ENCODE measurements around the gene SPINT4. TPM values are rescaled to one million over a fixed set of nuclear protein-coding genes. Genes with fewer than 3 reads are reported as not detected.

Gene SPINT4
- total and polyA plus RNA-seq, 2 experiments from 2014 or later, result not detected

- Mint-ChIP-seq H3K27me3 (ENCODE audit: insufficient read depth, low read depth, poor library complexity) (peaks cover 9% of the 10 kb centered on the region), H3K36me3 (ENCODE audit: low read depth) (no peaks in the 10 kb centered on the region; the same call in 2 of the 3 replicates), H3K9me3 (no peaks in the 10 kb centered on the region; the same call in 2 of the 3 replicates), H3K4me1 (peaks cover 11% of the 10 kb centered on the region), H3K4me3 (no peak overlapping the region), H3K27ac (no peak overlapping the region)
- Histone ChIP-seq H3K79me2 (replicated peaks; ENCODE audit: insufficient read depth) (no peaks in the 10 kb centered on the region), H3K36me3 (ENCODE audit: insufficient read depth) (no peaks in the 10 kb centered on the region), H3K4me2 (no peak overlapping the region), H3K27me3 (ENCODE audit: insufficient read depth) (no peaks in the 10 kb centered on the region), H3K27ac (ENCODE audit: low read depth) (no peak overlapping the region), H3K4me3 (no peak overlapping the region), H3K9me2 (ENCODE audit: insufficient read depth) (no peaks in the 10 kb centered on the region; the same call in none of the 2 replicates), H4K20me1 (replicated peaks; ENCODE audit: insufficient read depth) (no peaks in the 10 kb centered on the region), H2AFZ (no peak overlapping the region), H3K4me1 (ENCODE audit: insufficient read depth) (peaks cover 2% of the 10 kb centered on the region; the same call in 1 of the 2 replicates), H3F3A (replicated peaks; ENCODE audit: low read depth) (no peaks in the 10 kb centered on the region)
- TF ChIP-seq ZNF331 (CRISPR knock-in tag; IDR thresholded peaks at IDR 0.05; ENCODE audit: low read depth) (no peak), NANOG (IDR thresholded peaks at IDR 0.05; ENCODE audit: borderline replicate concordance) (no peak), EZH2phosphoT487 (IDR thresholded peaks at IDR 0.05; ENCODE audit: unreplicated experiment) (no peak), ZNF114 (CRISPR knock-in tag; IDR thresholded peaks at IDR 0.05) (no peak), JUNB (IDR thresholded peaks at IDR 0.05; ENCODE audit: unreplicated experiment) (no peak), CREB1 (CRISPR knock-in tag; IDR thresholded peaks at IDR 0.05; ENCODE audit: low read depth) (no peak), CTCF (conservative IDR thresholded peaks at IDR 0.05; ENCODE audit: low read depth in 2 of 2) (no peak), POLR2AphosphoS5 (IDR thresholded peaks at IDR 0.05; ENCODE audit: low read depth) (no peak), EZH2 (IDR thresholded peaks at IDR 0.05; ENCODE audit: low read depth, unreplicated experiment) (no peak)
- TF ChIP-seq, protein P1, sequence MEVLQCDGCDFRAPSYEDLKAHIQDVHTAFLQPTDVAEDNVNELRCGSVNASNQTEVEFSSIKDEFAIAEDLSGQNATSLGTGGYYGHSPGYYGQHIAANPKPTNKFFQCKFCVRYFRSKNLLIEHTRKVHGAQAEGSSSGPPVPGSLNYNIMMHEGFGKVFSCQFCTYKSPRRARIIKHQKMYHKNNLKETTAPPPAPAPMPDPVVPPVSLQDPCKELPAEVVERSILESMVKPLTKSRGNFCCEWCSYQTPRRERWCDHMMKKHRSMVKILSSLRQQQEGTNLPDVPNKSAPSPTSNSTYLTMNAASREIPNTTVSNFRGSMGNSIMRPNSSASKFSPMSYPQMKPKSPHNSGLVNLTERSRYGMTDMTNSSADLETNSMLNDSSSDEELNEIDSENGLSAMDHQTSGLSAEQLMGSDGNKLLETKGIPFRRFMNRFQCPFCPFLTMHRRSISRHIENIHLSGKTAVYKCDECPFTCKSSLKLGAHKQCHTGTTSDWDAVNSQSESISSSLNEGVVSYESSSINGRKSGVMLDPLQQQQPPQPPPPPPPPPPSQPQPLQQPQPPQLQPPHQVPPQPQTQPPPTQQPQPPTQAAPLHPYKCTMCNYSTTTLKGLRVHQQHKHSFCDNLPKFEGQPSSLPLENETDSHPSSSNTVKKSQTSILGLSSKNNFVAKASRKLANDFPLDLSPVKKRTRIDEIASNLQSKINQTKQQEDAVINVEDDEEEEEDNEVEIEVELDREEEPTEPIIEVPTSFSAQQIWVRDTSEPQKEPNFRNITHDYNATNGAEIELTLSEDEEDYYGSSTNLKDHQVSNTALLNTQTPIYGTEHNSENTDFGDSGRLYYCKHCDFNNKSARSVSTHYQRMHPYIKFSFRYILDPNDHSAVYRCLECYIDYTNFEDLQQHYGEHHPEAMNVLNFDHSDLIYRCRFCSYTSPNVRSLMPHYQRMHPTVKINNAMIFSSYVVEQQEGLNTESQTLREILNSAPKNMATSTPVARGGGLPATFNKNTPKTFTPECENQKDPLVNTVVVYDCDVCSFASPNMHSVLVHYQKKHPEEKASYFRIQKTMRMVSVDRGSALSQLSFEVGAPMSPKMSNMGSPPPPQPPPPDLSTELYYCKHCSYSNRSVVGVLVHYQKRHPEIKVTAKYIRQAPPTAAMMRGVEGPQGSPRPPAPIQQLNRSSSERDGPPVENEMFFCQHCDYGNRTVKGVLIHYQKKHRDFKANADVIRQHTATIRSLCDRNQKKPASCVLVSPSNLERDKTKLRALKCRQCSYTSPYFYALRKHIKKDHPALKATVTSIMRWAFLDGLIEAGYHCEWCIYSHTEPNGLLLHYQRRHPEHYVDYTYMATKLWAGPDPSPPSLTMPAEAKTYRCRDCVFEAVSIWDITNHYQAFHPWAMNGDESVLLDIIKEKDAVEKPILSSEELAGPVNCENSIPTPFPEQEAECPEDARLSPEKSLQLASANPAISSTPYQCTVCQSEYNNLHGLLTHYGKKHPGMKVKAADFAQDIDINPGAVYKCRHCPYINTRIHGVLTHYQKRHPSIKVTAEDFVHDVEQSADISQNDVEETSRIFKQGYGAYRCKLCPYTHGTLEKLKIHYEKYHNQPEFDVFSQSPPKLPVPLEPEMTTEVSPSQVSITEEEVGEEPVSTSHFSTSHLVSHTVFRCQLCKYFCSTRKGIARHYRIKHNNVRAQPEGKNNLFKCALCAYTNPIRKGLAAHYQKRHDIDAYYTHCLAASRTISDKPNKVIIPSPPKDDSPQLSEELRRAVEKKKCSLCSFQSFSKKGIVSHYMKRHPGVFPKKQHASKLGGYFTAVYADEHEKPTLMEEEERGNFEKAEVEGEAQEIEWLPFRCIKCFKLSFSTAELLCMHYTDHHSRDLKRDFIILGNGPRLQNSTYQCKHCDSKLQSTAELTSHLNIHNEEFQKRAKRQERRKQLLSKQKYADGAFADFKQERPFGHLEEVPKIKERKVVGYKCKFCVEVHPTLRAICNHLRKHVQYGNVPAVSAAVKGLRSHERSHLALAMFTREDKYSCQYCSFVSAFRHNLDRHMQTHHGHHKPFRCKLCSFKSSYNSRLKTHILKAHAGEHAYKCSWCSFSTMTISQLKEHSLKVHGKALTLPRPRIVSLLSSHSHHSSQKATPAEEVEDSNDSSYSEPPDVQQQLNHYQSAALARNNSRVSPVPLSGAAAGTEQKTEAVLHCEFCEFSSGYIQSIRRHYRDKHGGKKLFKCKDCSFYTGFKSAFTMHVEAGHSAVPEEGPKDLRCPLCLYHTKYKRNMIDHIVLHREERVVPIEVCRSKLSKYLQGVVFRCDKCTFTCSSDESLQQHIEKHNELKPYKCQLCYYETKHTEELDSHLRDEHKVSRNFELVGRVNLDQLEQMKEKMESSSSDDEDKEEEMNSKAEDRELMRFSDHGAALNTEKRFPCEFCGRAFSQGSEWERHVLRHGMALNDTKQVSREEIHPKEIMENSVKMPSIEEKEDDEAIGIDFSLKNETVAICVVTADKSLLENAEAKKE (CRISPR knock-in tag; IDR thresholded peaks at IDR 0.05), result no peak
- TF ChIP-seq, protein P2, sequence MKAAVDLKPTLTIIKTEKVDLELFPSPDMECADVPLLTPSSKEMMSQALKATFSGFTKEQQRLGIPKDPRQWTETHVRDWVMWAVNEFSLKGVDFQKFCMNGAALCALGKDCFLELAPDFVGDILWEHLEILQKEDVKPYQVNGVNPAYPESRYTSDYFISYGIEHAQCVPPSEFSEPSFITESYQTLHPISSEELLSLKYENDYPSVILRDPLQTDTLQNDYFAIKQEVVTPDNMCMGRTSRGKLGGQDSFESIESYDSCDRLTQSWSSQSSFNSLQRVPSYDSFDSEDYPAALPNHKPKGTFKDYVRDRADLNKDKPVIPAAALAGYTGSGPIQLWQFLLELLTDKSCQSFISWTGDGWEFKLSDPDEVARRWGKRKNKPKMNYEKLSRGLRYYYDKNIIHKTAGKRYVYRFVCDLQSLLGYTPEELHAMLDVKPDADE (IDR thresholded peaks at IDR 0.05), result no peak
- ATAC-seq, result no peak
- DNase-seq (ENCODE audit: low spot score), result no peak
Observed at GRCh38 chr20:45772693-45773092, 50.5 kb downstream of the SPINT4 start.
